ENCODE measurements around the gene SLC38A3.

DNA sequence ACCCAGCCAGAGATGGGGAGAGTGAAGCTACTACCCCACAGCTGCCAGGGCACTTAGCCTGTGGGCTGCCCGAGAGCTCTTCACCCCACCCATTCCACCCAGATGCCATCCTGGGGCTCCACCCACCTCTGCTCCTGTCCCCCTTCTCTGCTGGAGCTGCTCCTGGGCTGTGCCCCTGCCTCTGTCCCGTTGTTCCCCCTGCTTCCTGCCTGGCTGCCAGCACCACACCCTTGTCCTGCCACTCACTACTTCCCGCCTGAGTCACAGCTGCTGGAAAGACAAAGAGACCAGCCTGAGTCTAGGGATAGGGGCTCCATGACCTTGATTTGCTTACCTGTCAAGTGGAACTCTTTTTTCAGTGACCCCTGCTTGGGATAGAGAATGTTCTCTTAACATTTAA lies 43.3 kb downstream of the SLC38A3 start:
- TF ChIP-seq POLR2AphosphoS5 (IDR thresholded peaks at IDR 0.05; ENCODE audit: low read depth, low read length) (no peak), ZNF274 (IDR thresholded peaks at IDR 0.05; ENCODE audit: borderline replicate concordance, extremely low read depth, low read length) (no peak), FOSL1 (IDR thresholded peaks at IDR 0.05; ENCODE audit: insufficient read depth, low read depth, low read length) (no peak), KDM5A (IDR thresholded peaks at IDR 0.05; ENCODE audit: low read length) (no peak), JUND (IDR thresholded peaks at IDR 0.05; ENCODE audit: low read length) (no peak), POLR2A (IDR thresholded peaks at IDR 0.05; ENCODE audit: control extremely low read depth in 1 of 2, low read depth in 2 of 2, low read length in 2 of 2) (no peak), CREB1 (IDR thresholded peaks at IDR 0.05) (no peak), SRF (IDR thresholded peaks at IDR 0.05; ENCODE audit: low read depth, low read length) (no peak), TBP (IDR thresholded peaks at IDR 0.05; ENCODE audit: low read depth, low read length) (no peak), EP300 (IDR thresholded peaks at IDR 0.05; ENCODE audit: borderline replicate concordance in 1 of 2, low read depth in 2 of 2, low read length in 2 of 2) (no peak), RAD21 (IDR thresholded peaks at IDR 0.05 in 1 of 2, conservative IDR thresholded peaks at IDR 0.05 in 1 of 2; ENCODE audit: low read depth in 2 of 2, low read length in 2 of 2) (no peak)
- TF ChIP-seq, protein P1, sequence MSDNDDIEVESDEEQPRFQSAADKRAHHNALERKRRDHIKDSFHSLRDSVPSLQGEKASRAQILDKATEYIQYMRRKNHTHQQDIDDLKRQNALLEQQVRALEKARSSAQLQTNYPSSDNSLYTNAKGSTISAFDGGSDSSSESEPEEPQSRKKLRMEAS (IDR thresholded peaks at IDR 0.05), result no peak
- TF ChIP-seq, protein P2, sequence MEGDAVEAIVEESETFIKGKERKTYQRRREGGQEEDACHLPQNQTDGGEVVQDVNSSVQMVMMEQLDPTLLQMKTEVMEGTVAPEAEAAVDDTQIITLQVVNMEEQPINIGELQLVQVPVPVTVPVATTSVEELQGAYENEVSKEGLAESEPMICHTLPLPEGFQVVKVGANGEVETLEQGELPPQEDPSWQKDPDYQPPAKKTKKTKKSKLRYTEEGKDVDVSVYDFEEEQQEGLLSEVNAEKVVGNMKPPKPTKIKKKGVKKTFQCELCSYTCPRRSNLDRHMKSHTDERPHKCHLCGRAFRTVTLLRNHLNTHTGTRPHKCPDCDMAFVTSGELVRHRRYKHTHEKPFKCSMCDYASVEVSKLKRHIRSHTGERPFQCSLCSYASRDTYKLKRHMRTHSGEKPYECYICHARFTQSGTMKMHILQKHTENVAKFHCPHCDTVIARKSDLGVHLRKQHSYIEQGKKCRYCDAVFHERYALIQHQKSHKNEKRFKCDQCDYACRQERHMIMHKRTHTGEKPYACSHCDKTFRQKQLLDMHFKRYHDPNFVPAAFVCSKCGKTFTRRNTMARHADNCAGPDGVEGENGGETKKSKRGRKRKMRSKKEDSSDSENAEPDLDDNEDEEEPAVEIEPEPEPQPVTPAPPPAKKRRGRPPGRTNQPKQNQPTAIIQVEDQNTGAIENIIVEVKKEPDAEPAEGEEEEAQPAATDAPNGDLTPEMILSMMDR (IDR thresholded peaks at IDR 0.05; ENCODE audit: control extremely low read depth in 1 of 3, insufficient read depth in 1 of 3, low read depth in 1 of 3, low read length in 3 of 3), result no peak
- TF ChIP-seq, protein P3, sequence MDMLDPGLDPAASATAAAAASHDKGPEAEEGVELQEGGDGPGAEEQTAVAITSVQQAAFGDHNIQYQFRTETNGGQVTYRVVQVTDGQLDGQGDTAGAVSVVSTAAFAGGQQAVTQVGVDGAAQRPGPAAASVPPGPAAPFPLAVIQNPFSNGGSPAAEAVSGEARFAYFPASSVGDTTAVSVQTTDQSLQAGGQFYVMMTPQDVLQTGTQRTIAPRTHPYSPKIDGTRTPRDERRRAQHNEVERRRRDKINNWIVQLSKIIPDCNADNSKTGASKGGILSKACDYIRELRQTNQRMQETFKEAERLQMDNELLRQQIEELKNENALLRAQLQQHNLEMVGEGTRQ (IDR thresholded peaks at IDR 0.05; ENCODE audit: low read length), result no peak

Measured in H1 (cell line).